ENCODE results near the gene NCOA1.
"Not testable (repeated sequence)": the region's sequence is repeated elsewhere in the genome, so short reads cannot be mapped to it uniquely, and the experiment has no call there.

Gene NCOA1

GRCh38 chr2:24579053-24579803, 88.2 kb downstream of the NCOA1 start:
- peak; percentile 1 for DNase-seq (ENCODE audit: low read depth)

GRCh38 chr2:24580561-24580960, 89.5 kb downstream of the NCOA1 start:
- DNase-seq (ENCODE audit: low read depth): no peak

- not testable (repeated sequence) for DNase-seq (ENCODE audit: low read depth)
Measured at GRCh38 chr2:24581971-24582370, 90.9 kb downstream of the NCOA1 start.

- DNase-seq (ENCODE audit: low read depth): no peak
Measured at GRCh38 chr2:24586955-24587354, 95.9 kb downstream of the NCOA1 start.

- no peak for DNase-seq (ENCODE audit: low read depth)
Measured at GRCh38 chr2:24588294-24588693, 97.2 kb downstream of the NCOA1 start.

GRCh38 chr2:24592441-24593100, 101.5 kb downstream of the NCOA1 start:
- DNase-seq (ENCODE audit: low read depth): no peak

- no peak for DNase-seq (ENCODE audit: low read depth)
Measured at GRCh38 chr2:24594283-24594682, 103.2 kb downstream of the NCOA1 start.

- no peak for DNase-seq (ENCODE audit: low read depth)
Measured at GRCh38 chr2:24597181-24597870, 106.3 kb downstream of the NCOA1 start.

- DNase-seq (ENCODE audit: low read depth): not testable (repeated sequence)
Measured at GRCh38 chr2:24600140-24600539, 109.1 kb downstream of the NCOA1 start.

- no peak for DNase-seq (ENCODE audit: low read depth)
Measured at GRCh38 chr2:24611631-24612030, 120.6 kb downstream of the NCOA1 start.

- DNase-seq (ENCODE audit: low read depth): peak; percentile 77
Measured at GRCh38 chr2:24613154-24613814, 122.2 kb downstream of the NCOA1 start.

- DNase-seq (ENCODE audit: low read depth): no peak
Measured at GRCh38 chr2:24616616-24617015, 125.6 kb downstream of the NCOA1 start.

- no peak for DNase-seq (ENCODE audit: low read depth)
Measured at GRCh38 chr2:24617424-24617823, 126.4 kb downstream of the NCOA1 start.

GRCh38 chr2:24618144-24618543, 127.1 kb downstream of the NCOA1 start:
- DNase-seq (ENCODE audit: low read depth): no peak

- no peak for DNase-seq (ENCODE audit: low read depth)
Measured at GRCh38 chr2:24618680-24619079, 127.6 kb downstream of the NCOA1 start.

GRCh38 chr2:24620936-24621335, 129.9 kb downstream of the NCOA1 start:
- DNase-seq (ENCODE audit: low read depth): no peak

GRCh38 chr2:24621779-24622538, 130.9 kb downstream of the NCOA1 start:
- DNase-seq (ENCODE audit: low read depth): no peak

- no peak for DNase-seq (ENCODE audit: low read depth)
Measured at GRCh38 chr2:24623535-24623934, 132.5 kb downstream of the NCOA1 start.

- DNase-seq (ENCODE audit: low read depth): no peak
Measured at GRCh38 chr2:24625728-24626127, 134.7 kb downstream of the NCOA1 start.

GRCh38 chr2:24626131-24626530, 135.1 kb downstream of the NCOA1 start:
- no peak for DNase-seq (ENCODE audit: low read depth)

GRCh38 chr2:24628746-24629145, 137.7 kb downstream of the NCOA1 start:
- DNase-seq (ENCODE audit: low read depth): no peak

- no peak for DNase-seq (ENCODE audit: low read depth)
Measured at GRCh38 chr2:24632172-24632571, 141.1 kb downstream of the NCOA1 start.
